HEK293 (cell line): ENCODE measurements around the gene PRDM10.

Experiments
- CTCF ChIA-PET: fragments of 350-600 bp; formaldehyde crosslinking; extraction: SDS; loops from one replicate; lab custom pipeline; 2021; ENCODE audit warnings: antibody characterized with exemption; lab: Yijun Ruan, JAX
- POLR2A ChIA-PET: fragments of 300-600 bp; formaldehyde crosslinking; extraction: SDS; loops from one replicate; lab custom pipeline; 2020; ENCODE audit warnings: antibody characterized with exemption, inconsistent platforms; lab: Yijun Ruan, JAX
- H3K27ac ChIP-seq: fragments of 200-500 bp; sonication (Bioruptor generic); 2 replicates; pipeline ENCODE4 v1.5.1; 2014; ENCODE audit warnings: low read depth, low read length, control low read depth, inconsistent platforms; ENCODE audit errors: extremely low read depth
- H3K36me3 ChIP-seq, 2 experiments: fragments of 200-500 bp in 1 of 2; sonication (Bioruptor generic) in 1 of 2; 1 replicate in 1 of 2; 2 replicates in 1 of 2; pipeline ENCODE4 v1.5.1; 2014 to 2017; ENCODE audit warnings: inconsistent platforms in 2 of 2, low read length in 2 of 2; ENCODE audit not compliant: control insufficient read depth in 2 of 2, insufficient read depth in 1 of 2
- H3K4me1 ChIP-seq: fragments of 200-500 bp; sonication (Bioruptor generic); 2 replicates; pipeline ENCODE4 v1.5.1; 2014; ENCODE audit warnings: mild to moderate bottlenecking, low read length, inconsistent platforms; ENCODE audit not compliant: control insufficient read depth, insufficient read depth
- H3K4me3 ChIP-seq: 2 replicates; pipeline ENCODE4 v1.5.1; 2011; ENCODE audit warnings: low read depth, mild to moderate bottlenecking, control low read depth, low read length, moderate library complexity
- H3K9me3 ChIP-seq: fragments of 200-500 bp; sonication (Bioruptor generic); 2 replicates; pipeline ENCODE4 v1.5.1; 2014; ENCODE audit warnings: low read depth, low read length, inconsistent platforms; ENCODE audit not compliant: control insufficient read depth, insufficient read depth
- ELK4 ChIP-seq: IDR thresholded peaks from 2 replicates; pipeline ENCODE4 v1.6.1; 2011; ENCODE audit warnings: mild to moderate bottlenecking, low read depth, low read length, borderline replicate concordance
- FEZF1 ChIP-seq: fragments of 450-650 bp; formaldehyde crosslinking; IDR thresholded peaks from 2 replicates; pipeline ENCODE4 v1.5.1; 2016; ENCODE audit warnings: missing biosample characterization, missing genetic modification characterization
- INSM2 ChIP-seq: fragments of 450-650 bp; formaldehyde crosslinking; IDR thresholded peaks from 2 replicates; pipeline ENCODE4 v1.5.1; 2016; ENCODE audit warnings: missing biosample characterization, missing genetic modification characterization
- KLF1 ChIP-seq: fragments of 450-650 bp; formaldehyde crosslinking; IDR thresholded peaks from 2 replicates; pipeline ENCODE4 v1.5.1; 2016; ENCODE audit warnings: missing biosample characterization, missing genetic modification characterization
- KLF9 ChIP-seq: fragments of 450-650 bp; formaldehyde crosslinking; IDR thresholded peaks from 2 replicates; pipeline ENCODE4 v1.5.1; 2016; ENCODE audit warnings: missing biosample characterization, missing genetic modification characterization, low read depth
- SALL2 ChIP-seq: fragments of 450-650 bp; formaldehyde crosslinking; IDR thresholded peaks from 2 replicates; pipeline ENCODE4 v1.5.0; 2017; ENCODE audit warnings: missing biosample characterization, mild to moderate bottlenecking, missing genetic modification characterization, borderline replicate concordance
- SP2 ChIP-seq: fragments of 450-650 bp; formaldehyde crosslinking; IDR thresholded peaks from 2 replicates; pipeline ENCODE4 v1.5.1; 2016; ENCODE audit warnings: missing biosample characterization, missing genetic modification characterization
- ZBTB11 ChIP-seq: fragments of 450-650 bp; formaldehyde crosslinking; conservative IDR thresholded peaks from 2 replicates; pipeline ENCODE4 v1.5.1; 2016; ENCODE audit warnings: low read depth, missing biosample characterization, missing genetic modification characterization
- ZNF121 ChIP-seq: fragments of 450-650 bp; formaldehyde crosslinking; IDR thresholded peaks from 2 replicates; pipeline ENCODE4 v1.5.1; 2016; ENCODE audit warnings: missing biosample characterization, missing genetic modification characterization
- ZNF133 ChIP-seq: fragments of 450-650 bp; formaldehyde crosslinking; IDR thresholded peaks from 2 replicates; pipeline ENCODE4 v1.5.1; 2016; ENCODE audit warnings: missing biosample characterization, missing genetic modification characterization
- ZNF16 ChIP-seq: fragments of 450-650 bp; formaldehyde crosslinking; IDR thresholded peaks from 2 replicates; pipeline ENCODE4 v1.5.1; 2016; ENCODE audit warnings: low read depth, missing biosample characterization, missing genetic modification characterization
- ZNF169 ChIP-seq: fragments of 450-650 bp; formaldehyde crosslinking; IDR thresholded peaks from 2 replicates; pipeline ENCODE4 v1.5.1; 2016; ENCODE audit warnings: missing biosample characterization, missing genetic modification characterization
- ZNF174 ChIP-seq: fragments of 450-650 bp; formaldehyde crosslinking; IDR thresholded peaks from 2 replicates; pipeline ENCODE4 v1.5.0; 2017; ENCODE audit warnings: missing biosample characterization, mild to moderate bottlenecking, missing genetic modification characterization
- ZNF175 ChIP-seq: fragments of 450-650 bp; formaldehyde crosslinking; IDR thresholded peaks from 2 replicates; pipeline ENCODE4 v1.5.1; 2016; ENCODE audit warnings: missing biosample characterization, missing genetic modification characterization
- ZNF202 ChIP-seq: fragments of 450-650 bp; formaldehyde crosslinking; IDR thresholded peaks from 2 replicates; pipeline ENCODE4 v1.5.1; 2016; ENCODE audit warnings: missing biosample characterization, missing genetic modification characterization, borderline replicate concordance
- ZNF223 ChIP-seq: fragments of 450-650 bp; formaldehyde crosslinking; IDR thresholded peaks from 2 replicates; pipeline ENCODE4 v1.5.1; 2016; ENCODE audit warnings: missing biosample characterization, missing genetic modification characterization
- ZNF248 ChIP-seq: fragments of 450-650 bp; formaldehyde crosslinking; IDR thresholded peaks from 2 replicates; pipeline ENCODE4 v1.5.1; 2017; ENCODE audit warnings: missing biosample characterization, missing genetic modification characterization
- ZNF416 ChIP-seq: fragments of 450-650 bp; formaldehyde crosslinking; IDR thresholded peaks from 2 replicates; pipeline ENCODE4 v1.5.1; 2016; ENCODE audit warnings: missing biosample characterization, missing genetic modification characterization
- ZNF501 ChIP-seq: fragments of 450-650 bp; formaldehyde crosslinking; IDR thresholded peaks from 2 replicates; pipeline ENCODE4 v1.5.1; 2016; ENCODE audit warnings: missing biosample characterization, missing genetic modification characterization
- ZNF510 ChIP-seq: fragments of 450-650 bp; formaldehyde crosslinking; IDR thresholded peaks from 2 replicates; pipeline ENCODE4 v1.5.1; 2018; ENCODE audit warnings: mild to moderate bottlenecking, missing genetic modification characterization, missing biosample characterization; ENCODE audit not compliant: insufficient replicate concordance
- ZNF560 ChIP-seq: fragments of 450-650 bp; formaldehyde crosslinking; IDR thresholded peaks from 2 replicates; pipeline ENCODE4 v1.5.1; 2017; ENCODE audit warnings: missing biosample characterization, missing genetic modification characterization, borderline replicate concordance
- ZNF596 ChIP-seq: fragments of 450-650 bp; IDR thresholded peaks from 2 replicates; pipeline ENCODE4 v1.5.0; 2018; ENCODE audit warnings: missing biosample characterization, mild to moderate bottlenecking, missing genetic modification characterization, moderate library complexity
- ZNF610 ChIP-seq: fragments of 450-650 bp; formaldehyde crosslinking; IDR thresholded peaks from 2 replicates; pipeline ENCODE4 v1.5.1; 2016; ENCODE audit warnings: missing biosample characterization, missing genetic modification characterization, borderline replicate concordance
- ZNF621 ChIP-seq: fragments of 450-650 bp; formaldehyde crosslinking; IDR thresholded peaks from 2 replicates; pipeline ENCODE4 v1.5.1; 2017; ENCODE audit warnings: missing biosample characterization, missing genetic modification characterization
- ZNF623 ChIP-seq: fragments of 450-650 bp; formaldehyde crosslinking; IDR thresholded peaks from 2 replicates; pipeline ENCODE4 v1.5.1; 2016; ENCODE audit warnings: missing biosample characterization, missing genetic modification characterization
- ZNF670 ChIP-seq: fragments of 450-650 bp; formaldehyde crosslinking; IDR thresholded peaks from 2 replicates; pipeline ENCODE4 v1.5.1; 2016; ENCODE audit warnings: missing biosample characterization, missing genetic modification characterization, low read depth
- ZNF707 ChIP-seq: fragments of 450-650 bp; formaldehyde crosslinking; IDR thresholded peaks from 2 replicates; pipeline ENCODE4 v1.5.1; 2016; ENCODE audit warnings: missing biosample characterization, missing genetic modification characterization

The PRDM10 gene

GRCh38 chr11:129973068-129973467 is 29.6 kb downstream of the PRDM10 start:
- CTCF ChIA-PET: interaction anchor here (0.6 to 0.8 kb wide), 2 partner anchors 23 to 70 kb away, joined by 4 to 5 read pairs; no protein-coding TSS in a partner anchor
- Histone ChIP-seq H3K4me1 (no peaks in the 10 kb centered on the region), H3K4me3 (no peak overlapping the region), H3K9me3 (no peaks in the 10 kb centered on the region), H3K36me3 (no peaks in the 10 kb centered on the region), H3K27ac (no peak overlapping the region)
- TF ChIP-seq ZNF175 (tag by site-specific recombination) (no peak), SALL2 (tag by site-specific recombination) (no peak), ELK4 (no peak), ZNF670 (no peak), INSM2 (tag by site-specific recombination) (no peak), ZNF16 (tag by site-specific recombination) (no peak), ZNF560 (no peak), ZNF707 (no peak), ZNF621 (tag by site-specific recombination) (no peak), ZNF248 (tag by site-specific recombination) (no peak), ZNF501 (no peak), SP2 (tag by site-specific recombination) (no peak), ZNF133 (tag by site-specific recombination) (no peak), ZNF623 (no peak), ZNF416 (tag by site-specific recombination) (no peak), KLF1 (tag by site-specific recombination) (no peak)
- POLR2A ChIA-PET: interaction anchor here (0.8 to 1.3 kb wide), 2 partner anchors 10 to 30 kb away, joined by 3 to 10 read pairs; partner anchors contain the start of gene PRDM10

- CTCF ChIA-PET: interaction anchor here (0.6 kb wide), 1 partner anchor 70 kb away, joined by 5 read pairs; no protein-coding TSS in a partner anchor
These were observed 30.0 kb downstream of the PRDM10 start for GRCh38 chr11:129972611-129973010.

More at GRCh38 chr11:129972611-129973010, 30.0 kb downstream of the PRDM10 start:
- Histone ChIP-seq H3K27ac (no peak overlapping the region), H3K4me1 (no peaks in the 10 kb centered on the region), H3K4me3 (no peak overlapping the region), H3K9me3 (no peaks in the 10 kb centered on the region), H3K36me3 (no peaks in the 10 kb centered on the region)
- POLR2A ChIA-PET: interaction anchor here (0.8 to 1.3 kb wide), 2 partner anchors 11 to 30 kb away, joined by 3 to 10 read pairs; partner anchors contain the start of gene PRDM10
- TF ChIP-seq ZNF510 (tag by site-specific recombination) (no peak), ZNF121 (tag by site-specific recombination) (no peak), ZNF596 (no peak), FEZF1 (tag by site-specific recombination) (no peak), ZNF223 (no peak), ZNF169 (tag by site-specific recombination) (no peak), ZNF610 (tag by site-specific recombination) (no peak), ZNF501 (no peak), ZNF202 (tag by site-specific recombination) (no peak), ZNF174 (tag by site-specific recombination) (no peak), INSM2 (tag by site-specific recombination) (no peak), KLF9 (tag by site-specific recombination) (no peak), ZBTB11 (tag by site-specific recombination) (no peak)
